Measurements from ENCODE around the gene MTX1. TPM values are rescaled to one million over a fixed set of nuclear protein-coding genes. Genes with fewer than 3 reads are reported as not detected.
"Not testable (repeated sequence)": the region's sequence is repeated elsewhere in the genome, so short reads cannot be mapped to it uniquely, and the experiment has no call there.

The MTX1 gene
- total RNA-seq, 2 experiments from 2014 or later: 43.9 to 70.2 TPM

DNA sequence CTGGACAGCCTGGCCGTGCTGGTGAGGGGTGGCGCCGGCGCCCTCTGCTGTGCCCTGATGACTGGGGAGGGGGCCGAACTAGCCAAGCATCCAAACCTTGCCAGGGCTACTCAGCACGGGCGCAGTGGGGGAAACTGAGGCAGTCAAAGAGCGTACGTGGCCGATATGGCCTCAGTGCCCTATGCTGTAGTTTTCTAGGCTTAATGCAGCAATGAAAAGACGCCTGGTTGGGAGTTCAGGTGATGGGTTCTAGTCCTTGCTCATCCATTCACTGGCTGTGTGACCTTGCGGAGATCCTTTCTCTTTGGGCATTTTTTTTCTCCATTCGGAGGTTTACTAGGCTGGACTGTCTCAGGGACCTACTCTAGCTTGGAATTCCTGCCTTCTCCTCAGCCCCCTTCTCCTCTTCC is 822 bp downstream of the MTX1 start:
- Histone ChIP-seq H3K36me3 (ENCODE audit: insufficient read depth, low read length) (no peaks in the 10 kb centered on the region), H3K9me2 (ENCODE audit: insufficient read depth, low read length) (no peaks in the 10 kb centered on the region), H3K9me3 (ENCODE audit: low read length) (no peaks in the 10 kb centered on the region), H3K4me3 (ENCODE audit: low read depth, low read length, poor library complexity, severe bottlenecking) (peak overlapping the region; percentile 90), H2AFZ (ENCODE audit: low read length) (peak overlapping the region; percentile 64; the same call in 1 of the 2 replicates), H3K27ac (ENCODE audit: low read depth, low read length, poor library complexity, severe bottlenecking) (peak overlapping the region; percentile 77), H4K20me1 (ENCODE audit: insufficient read depth, low read length) (no peaks in the 10 kb centered on the region), H3K4me2 (ENCODE audit: low read length) (peak overlapping the region; percentile 90), H3K4me1 (ENCODE audit: insufficient read depth, low read length, poor library complexity, severe bottlenecking) (peaks cover 28% of the 10 kb centered on the region), H3K79me2 (ENCODE audit: insufficient read depth, low read depth, low read length) (no peaks in the 10 kb centered on the region)
- ChIA-PET POLR2A (interaction anchor here (0.6 to 1.1 kb wide), 5 partner anchors 8 to 189 kb away, joined by 3 to 9 read pairs (median 8); no protein-coding TSS in a partner anchor), CTCF (ENCODE audit: unreplicated experiment) (interaction anchor here (0.6 kb wide), 1 partner anchor 19 kb away, joined by 5 read pairs; no protein-coding TSS in a partner anchor)
- intact Hi-C loops (cut with micrococcal nuclease; ENCODE audit: unreplicated experiment): loop anchor here (5.0 kb wide), 2 partner anchors 53 to 98 kb away; partner anchors contain the start of genes FDPS and SCAMP3
- BruUV-seq (replicated peaks): TSS peak; percentile 92
- TF ChIP-seq, protein P1, sequence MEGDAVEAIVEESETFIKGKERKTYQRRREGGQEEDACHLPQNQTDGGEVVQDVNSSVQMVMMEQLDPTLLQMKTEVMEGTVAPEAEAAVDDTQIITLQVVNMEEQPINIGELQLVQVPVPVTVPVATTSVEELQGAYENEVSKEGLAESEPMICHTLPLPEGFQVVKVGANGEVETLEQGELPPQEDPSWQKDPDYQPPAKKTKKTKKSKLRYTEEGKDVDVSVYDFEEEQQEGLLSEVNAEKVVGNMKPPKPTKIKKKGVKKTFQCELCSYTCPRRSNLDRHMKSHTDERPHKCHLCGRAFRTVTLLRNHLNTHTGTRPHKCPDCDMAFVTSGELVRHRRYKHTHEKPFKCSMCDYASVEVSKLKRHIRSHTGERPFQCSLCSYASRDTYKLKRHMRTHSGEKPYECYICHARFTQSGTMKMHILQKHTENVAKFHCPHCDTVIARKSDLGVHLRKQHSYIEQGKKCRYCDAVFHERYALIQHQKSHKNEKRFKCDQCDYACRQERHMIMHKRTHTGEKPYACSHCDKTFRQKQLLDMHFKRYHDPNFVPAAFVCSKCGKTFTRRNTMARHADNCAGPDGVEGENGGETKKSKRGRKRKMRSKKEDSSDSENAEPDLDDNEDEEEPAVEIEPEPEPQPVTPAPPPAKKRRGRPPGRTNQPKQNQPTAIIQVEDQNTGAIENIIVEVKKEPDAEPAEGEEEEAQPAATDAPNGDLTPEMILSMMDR (conservative IDR thresholded peaks at IDR 0.05; ENCODE audit: low read length): no peak
- TF ChIP-seq EZH2phosphoT487 (IDR thresholded peaks at IDR 0.05; ENCODE audit: borderline replicate concordance, low read depth, low read length): no peak
- no peak for DNase-seq (ENCODE audit: low spot score)

DNA sequence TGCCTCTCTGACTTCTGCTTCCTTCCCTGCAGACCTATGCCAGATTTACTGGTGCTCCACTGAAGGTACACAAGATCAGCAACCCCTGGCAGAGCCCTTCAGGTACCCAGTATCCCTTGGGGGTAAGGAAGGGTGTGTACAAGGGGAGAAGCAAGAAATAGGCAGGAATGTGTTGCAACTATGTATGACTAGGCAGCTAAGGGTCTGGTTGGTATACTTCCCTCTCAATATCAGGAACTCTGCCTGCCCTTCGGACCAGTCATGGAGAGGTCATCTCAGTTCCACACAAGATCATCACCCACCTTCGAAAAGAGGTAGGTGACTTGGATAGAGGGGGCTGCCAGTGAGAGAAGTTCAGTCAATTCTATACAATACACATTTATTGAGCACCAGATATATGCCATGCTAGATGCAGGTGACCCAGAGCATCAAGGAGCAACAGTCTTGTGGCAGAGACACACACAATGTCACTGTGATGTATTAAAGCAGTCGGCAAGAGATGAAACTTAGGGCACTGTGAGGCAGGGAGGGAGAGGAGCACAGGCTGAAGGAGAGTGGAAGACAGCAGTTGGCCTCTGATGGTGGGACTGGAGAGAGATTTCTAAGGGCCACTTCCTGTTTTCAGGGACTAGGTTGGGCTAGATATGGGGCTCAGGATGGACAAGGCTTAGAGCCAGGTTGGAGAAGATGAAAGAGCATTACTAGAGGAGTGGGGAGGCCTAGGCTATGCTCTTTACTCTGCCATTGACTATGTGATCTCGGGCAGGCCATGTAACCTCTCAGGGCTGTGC is 2.0 kb downstream of the MTX1 start:
- Histone ChIP-seq H2AFZ (ENCODE audit: low read length) (no peak overlapping the region), H3K27ac (ENCODE audit: low read depth, low read length, poor library complexity, severe bottlenecking) (no peak overlapping the region), H3K9me2 (ENCODE audit: insufficient read depth, low read length) (no peaks in the 10 kb centered on the region), H3K79me2 (ENCODE audit: insufficient read depth, low read depth, low read length) (no peaks in the 10 kb centered on the region), H4K20me1 (ENCODE audit: insufficient read depth, low read length) (no peaks in the 10 kb centered on the region), H3K36me3 (ENCODE audit: insufficient read depth, low read length) (no peaks in the 10 kb centered on the region), H3K4me3 (ENCODE audit: low read depth, low read length, poor library complexity, severe bottlenecking) (no peak overlapping the region), H3K4me2 (ENCODE audit: low read length) (peak overlapping the region; percentile 90), H3K9me3 (ENCODE audit: low read length) (no peaks in the 10 kb centered on the region), H3K4me1 (ENCODE audit: insufficient read depth, low read length, poor library complexity, severe bottlenecking) (peaks cover 28% of the 10 kb centered on the region)
- ChIA-PET POLR2A (no interaction called here), CTCF (ENCODE audit: unreplicated experiment) (no interaction called here)
- BruUV-seq (replicated peaks): no TSS peak
- intact Hi-C loops (cut with micrococcal nuclease; ENCODE audit: unreplicated experiment): no loop called here
- no peak for DNase-seq (ENCODE audit: low spot score)
- TF ChIP-seq, protein P1 (conservative IDR thresholded peaks at IDR 0.05; ENCODE audit: low read length): no peak
- no peak for TF ChIP-seq EZH2phosphoT487 (IDR thresholded peaks at IDR 0.05; ENCODE audit: borderline replicate concordance, low read depth, low read length)

DNA sequence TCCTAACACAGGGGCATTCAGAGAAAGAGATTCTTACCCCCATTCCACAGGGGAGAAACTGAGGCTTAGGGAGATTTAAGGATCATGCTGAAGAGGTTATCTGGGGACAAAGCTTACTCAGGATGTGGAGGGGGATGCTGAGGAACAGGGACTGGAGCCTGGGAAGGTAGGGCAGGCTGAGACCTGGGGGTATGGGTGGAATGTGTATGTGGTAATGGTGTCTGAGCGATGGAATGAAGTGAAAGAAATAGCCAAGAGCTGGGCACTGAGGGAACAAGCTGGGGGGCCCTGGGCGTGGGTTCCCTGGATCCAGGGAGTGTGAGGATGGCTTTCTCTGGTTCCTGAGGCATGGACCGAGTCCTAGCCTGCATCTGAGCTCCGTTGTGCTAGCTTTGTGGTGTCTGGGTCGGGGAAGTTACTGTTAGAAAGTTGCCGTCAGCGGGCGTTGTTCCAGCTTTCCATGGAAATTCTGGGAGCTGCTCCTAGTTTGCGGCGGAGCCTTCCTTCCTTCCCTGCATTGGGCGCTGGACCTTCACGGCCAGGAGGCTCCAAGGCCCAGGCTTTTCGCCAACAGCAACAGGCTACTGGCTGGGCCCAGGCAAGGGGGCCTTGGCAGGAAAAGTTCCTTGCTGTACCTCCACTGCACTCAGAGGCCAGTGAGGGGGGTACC is 3.0 kb downstream of the MTX1 start:
- intact Hi-C loops (cut with micrococcal nuclease; ENCODE audit: unreplicated experiment); H3K4me3 ChIP-seq (ENCODE audit: low read depth, low read length, poor library complexity, severe bottlenecking); H3K9me3 ChIP-seq (ENCODE audit: low read length); H3K36me3 ChIP-seq (ENCODE audit: insufficient read depth, low read length); BruUV-seq (replicated peaks); DNase-seq (ENCODE audit: low spot score); H4K20me1 ChIP-seq (ENCODE audit: insufficient read depth, low read length); H3K4me2 ChIP-seq (ENCODE audit: low read length); H2AFZ ChIP-seq (ENCODE audit: low read length); H3K27ac ChIP-seq (ENCODE audit: low read depth, low read length, poor library complexity, severe bottlenecking); H3K79me2 ChIP-seq (ENCODE audit: insufficient read depth, low read depth, low read length); H3K9me2 ChIP-seq (ENCODE audit: insufficient read depth, low read length); POLR2A ChIA-PET; CTCF ChIA-PET (ENCODE audit: unreplicated experiment): not testable (repeated sequence)
- H3K4me1 ChIP-seq (ENCODE audit: insufficient read depth, low read length, poor library complexity, severe bottlenecking): peaks cover 28% of the 10 kb centered on the region

DNA sequence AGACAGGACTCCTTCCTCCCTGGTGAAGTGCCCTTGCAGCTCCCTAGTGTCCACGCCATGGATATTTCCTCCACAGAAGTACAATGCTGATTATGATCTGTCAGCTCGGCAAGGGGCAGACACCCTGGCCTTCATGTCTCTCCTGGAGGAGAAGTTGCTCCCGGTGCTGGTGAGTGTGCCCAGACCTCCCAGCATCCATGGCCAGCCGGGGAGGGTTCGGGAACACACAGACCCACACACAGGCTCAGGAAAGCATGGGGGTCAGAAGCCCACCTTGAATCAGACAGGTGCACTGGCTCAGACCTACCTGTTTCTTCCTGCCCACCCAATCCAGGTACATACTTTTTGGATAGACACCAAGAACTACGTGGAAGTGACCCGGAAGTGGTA is 3.6 kb downstream of the MTX1 start:
- CTCF ChIA-PET (ENCODE audit: unreplicated experiment); H3K36me3 ChIP-seq (ENCODE audit: insufficient read depth, low read length); H3K9me3 ChIP-seq (ENCODE audit: low read length); DNase-seq (ENCODE audit: low spot score); H3K79me2 ChIP-seq (ENCODE audit: insufficient read depth, low read depth, low read length); intact Hi-C loops (cut with micrococcal nuclease; ENCODE audit: unreplicated experiment); H3K4me3 ChIP-seq (ENCODE audit: low read depth, low read length, poor library complexity, severe bottlenecking); POLR2A ChIA-PET; H4K20me1 ChIP-seq (ENCODE audit: insufficient read depth, low read length); BruUV-seq (replicated peaks); H3K27ac ChIP-seq (ENCODE audit: low read depth, low read length, poor library complexity, severe bottlenecking); H2AFZ ChIP-seq (ENCODE audit: low read length); H3K4me2 ChIP-seq (ENCODE audit: low read length); H3K9me2 ChIP-seq (ENCODE audit: insufficient read depth, low read length): not testable (repeated sequence)
- H3K4me1 ChIP-seq (ENCODE audit: insufficient read depth, low read length, poor library complexity, severe bottlenecking): peaks cover 26% of the 10 kb centered on the region

DNA sequence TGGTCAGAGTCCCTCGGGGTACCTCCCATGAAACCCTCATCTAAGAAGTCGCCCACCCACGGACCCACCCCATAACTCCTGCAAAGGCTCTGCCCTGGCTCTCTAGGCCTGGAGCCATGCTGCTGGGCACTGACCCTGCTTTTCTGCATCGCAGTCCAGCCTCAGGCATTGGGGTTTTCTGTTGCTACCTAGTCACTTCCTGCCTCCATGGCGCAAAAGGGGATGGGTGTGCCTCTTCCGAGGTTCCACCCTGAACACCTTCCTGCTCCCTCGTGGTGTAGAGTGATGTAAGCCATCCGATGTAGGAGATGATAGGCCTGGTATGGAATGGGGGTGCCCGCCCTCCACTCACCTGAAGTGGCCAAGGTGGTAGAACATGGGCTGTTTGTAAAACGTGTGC is 6.2 kb downstream of the MTX1 start:
- intact Hi-C loops (cut with micrococcal nuclease; ENCODE audit: unreplicated experiment); CTCF ChIA-PET (ENCODE audit: unreplicated experiment); H3K79me2 ChIP-seq (ENCODE audit: insufficient read depth, low read depth, low read length); H2AFZ ChIP-seq (ENCODE audit: low read length); H3K9me3 ChIP-seq (ENCODE audit: low read length); BruUV-seq (replicated peaks); H3K9me2 ChIP-seq (ENCODE audit: insufficient read depth, low read length); DNase-seq (ENCODE audit: low spot score); H4K20me1 ChIP-seq (ENCODE audit: insufficient read depth, low read length); H3K36me3 ChIP-seq (ENCODE audit: insufficient read depth, low read length); H3K4me3 ChIP-seq (ENCODE audit: low read depth, low read length, poor library complexity, severe bottlenecking); H3K4me2 ChIP-seq (ENCODE audit: low read length); H3K27ac ChIP-seq (ENCODE audit: low read depth, low read length, poor library complexity, severe bottlenecking); POLR2A ChIA-PET: not testable (repeated sequence)
- H3K4me1 ChIP-seq (ENCODE audit: insufficient read depth, low read length, poor library complexity, severe bottlenecking): peaks cover 20% of the 10 kb centered on the region

Data from OCI-LY7 (cell line).